Epithelial cell of esophagus (primary cell): Measurements from ENCODE around the gene KLHDC4.

Experiments
- DNase-seq: peaks from one replicate; pipeline ENCODE4 v3.0.0; 2010; ENCODE audit warnings: low read depth
- H3K4me3 ChIP-seq: 2 replicates; pipeline ENCODE4 v1.5.1; 2011; ENCODE audit warnings: mild to moderate bottlenecking, low read length, control low read depth
- CTCF ChIP-seq: IDR thresholded peaks from 2 replicates; pipeline ENCODE4 v1.5.1; 2011; ENCODE audit warnings: low read depth, mild to moderate bottlenecking, low read length, control low read depth, inconsistent platforms; ENCODE audit not compliant: insufficient read depth; ENCODE audit errors: missing control alignments

Gene KLHDC4

GRCh38 chr16:87707097-87707496, 58.7 kb downstream of the KLHDC4 start:
- no peak overlapping the region for H3K4me3 ChIP-seq
- DNase-seq = no peak
- no peak for TF ChIP-seq CTCF

GRCh38 chr16:87706278-87707000, 59.3 kb downstream of the KLHDC4 start:
- no peak for DNase-seq
- H3K4me3 ChIP-seq = no peak overlapping the region
- TF ChIP-seq CTCF = no peak

GRCh38 chr16:87705771-87706277, 60.0 kb downstream of the KLHDC4 start:
- DNase-seq = no peak
- no peak for TF ChIP-seq CTCF
- no peak overlapping the region for H3K4me3 ChIP-seq

- TF ChIP-seq CTCF = no peak
- DNase-seq = no peak
- no peak overlapping the region for H3K4me3 ChIP-seq
Measured at GRCh38 chr16:87704754-87705353, 60.9 kb downstream of the KLHDC4 start.

GRCh38 chr16:87703835-87704375, 61.9 kb downstream of the KLHDC4 start:
- no peak overlapping the region for H3K4me3 ChIP-seq
- no peak for TF ChIP-seq CTCF
- DNase-seq = no peak

GRCh38 chr16:87703071-87703470, 62.7 kb downstream of the KLHDC4 start:
- no peak for TF ChIP-seq CTCF
- H3K4me3 ChIP-seq = no peak overlapping the region
- no peak for DNase-seq
